HepG2 (cell line): Measurements from ENCODE around the gene LNX2. TPM values are rescaled to one million over a fixed set of nuclear protein-coding genes. Genes with fewer than 3 reads are reported as not detected.

ENCODE experiments used
- ATAC-seq: fragments of 200-7000 bp; cut with Tn5 transposase; 3 replicates; pipeline ENCODE4 v1.9.1; 2020; ENCODE audit warnings: mild to moderate bottlenecking, moderate library complexity
- BruUV-seq: library from RNA; stranded (reverse); fragments of 400-500 nt; replicated peaks from 2 replicates; lab custom pipeline; 2021; lab: Mats Ljungman, UMichigan
- CTCF ChIA-PET: fragments of 300-600 bp; formaldehyde crosslinking; extraction: SDS; loops from one replicate; lab custom pipeline; 2021; ENCODE audit warnings: low total read pairs, inconsistent platforms, low intra/inter-chr PET ratio; lab: Yijun Ruan, JAX
- POLR2A ChIA-PET: fragments of 350-600 bp; sonication (Branson Sonifier 250); formaldehyde crosslinking; loops from one replicate; lab custom pipeline; 2020; ENCODE audit warnings: antibody characterized with exemption, inconsistent platforms; lab: Yijun Ruan, JAX
- DNase-seq: peaks from one replicate; pipeline ENCODE4 v3.0.0-alpha.2; 2015; ENCODE audit warnings: low spot score
- FAIRE-seq: peaks from 3 replicates; lab custom pipeline; 2011; peaks lifted over from hg19 to GRCh38; lab: Jason Lieb, UNC
- H2AFZ ChIP-seq: one replicate; pipeline ENCODE4 v1.6.1; 2011; ENCODE audit warnings: low read length, inconsistent platforms
- H3K27ac ChIP-seq: fragments of 300-600 bp; 3 replicates; pipeline ENCODE4 v1.8.0; 2011; ENCODE audit warnings: mixed run types, mild to moderate bottlenecking, mixed read lengths, low read length, inconsistent platforms; ENCODE audit not compliant: insufficient read depth; ENCODE audit errors: extremely low read length
- H3K27me3 ChIP-seq, 2 experiments: fragments of 200-600 bp in 1 of 2; 2 replicates in 1 of 2; 3 replicates in 1 of 2; pipeline versions ENCODE4 v1.6.0 to v1.8.0; 2011; ENCODE audit warnings: low read length in 2 of 2, mild to moderate bottlenecking in 2 of 2, moderate library complexity in 2 of 2, inconsistent platforms in 1 of 2; ENCODE audit not compliant: insufficient read depth in 2 of 2, control insufficient read depth in 1 of 2
- H3K36me3 ChIP-seq, 2 experiments: fragments of 200-600 bp in 1 of 2; replicated peaks in 1 of 2; 2 replicates in 1 of 2; 3 replicates in 1 of 2; pipeline versions ENCODE4 v1.5.1 to v1.8.0; 2011; ENCODE audit warnings: low read length in 2 of 2, inconsistent platforms in 1 of 2; ENCODE audit not compliant: insufficient read depth in 2 of 2, control insufficient read depth in 1 of 2
- H3K4me1 ChIP-seq: 2 replicates; pipeline ENCODE4 v1.5.1; 2012; ENCODE audit warnings: low read length, inconsistent platforms; ENCODE audit not compliant: insufficient read depth
- H3K4me2 ChIP-seq: 2 replicates; pipeline ENCODE4 v1.6.0; 2011; ENCODE audit warnings: low read depth, low read length, inconsistent platforms
- H3K4me3 ChIP-seq, 3 experiments: fragments of 200-600 bp in 1 of 3; sonication (generic), shearing (Covaris generic) in 1 of 3; replicated peaks in 1 of 3; 2 replicates each; pipeline ENCODE4 v1.5.1; 2011 to 2016; ENCODE audit warnings: low read length in 3 of 3, inconsistent platforms in 2 of 3, low read depth in 2 of 3, mild to moderate bottlenecking in 2 of 3, control low read depth in 1 of 3, mixed read lengths in 1 of 3; ENCODE audit not compliant: insufficient read depth in 1 of 3
- H3K79me2 ChIP-seq: one replicate; pipeline ENCODE4 v1.6.1; 2011; ENCODE audit warnings: low read length, inconsistent platforms; ENCODE audit not compliant: insufficient read depth
- H3K9ac ChIP-seq: 2 replicates; pipeline ENCODE4 v1.6.0; 2011; ENCODE audit warnings: mild to moderate bottlenecking, low read depth, low read length, inconsistent platforms; ENCODE audit not compliant: insufficient read depth
- H3K9me3 ChIP-seq: 2 replicates; pipeline ENCODE4 v1.5.1; 2012; ENCODE audit warnings: mild to moderate bottlenecking, low read length
- H4K20me1 ChIP-seq: 2 replicates; pipeline ENCODE4 v1.6.0; 2011; ENCODE audit warnings: inconsistent platforms, mild to moderate bottlenecking, low read length, moderate library complexity; ENCODE audit not compliant: insufficient read depth
- CEBPG ChIP-seq: IDR thresholded peaks from 2 replicates; pipeline ENCODE4 v1.6.1; 2016
- ETV6 ChIP-seq: sonication (generic); formaldehyde crosslinking; conservative IDR thresholded peaks from 2 replicates; pipeline ENCODE4 v1.4.0; 2020; ENCODE audit warnings: missing genetic modification reagents
- FOXJ3 ChIP-seq: sonication (generic); formaldehyde crosslinking; IDR thresholded peaks from 2 replicates; pipeline ENCODE4 v1.4.0; 2020; ENCODE audit warnings: missing genetic modification reagents, mild to moderate bottlenecking, borderline replicate concordance
- GFI1 ChIP-seq: sonication (generic); formaldehyde crosslinking; IDR thresholded peaks from 2 replicates; pipeline ENCODE4 v1.5.0; 2020; ENCODE audit warnings: missing genetic modification reagents, mild to moderate bottlenecking, borderline replicate concordance
- HOXA7 ChIP-seq: sonication (generic); formaldehyde crosslinking; IDR thresholded peaks from 2 replicates; pipeline ENCODE4 v1.8.1; 2022; ENCODE audit warnings: mild to moderate bottlenecking, missing genetic modification reagents, moderate library complexity
- NCOA5 ChIP-seq: sonication (generic); formaldehyde crosslinking; IDR thresholded peaks from 2 replicates; pipeline ENCODE4 v1.4.0; 2020; ENCODE audit warnings: missing genetic modification reagents
- RARG ChIP-seq: sonication (generic); formaldehyde crosslinking; IDR thresholded peaks from 2 replicates; pipeline ENCODE4 v1.4.0; 2020; ENCODE audit warnings: low read depth, mild to moderate bottlenecking, missing genetic modification reagents
- ZNF10 ChIP-seq: sonication (generic); formaldehyde crosslinking; IDR thresholded peaks from 2 replicates; pipeline ENCODE4 v1.4.0; 2020; ENCODE audit warnings: mild to moderate bottlenecking, low read depth, missing genetic modification reagents, borderline replicate concordance
- ZNF558 ChIP-seq: sonication (generic); formaldehyde crosslinking; IDR thresholded peaks from 2 replicates; pipeline ENCODE4 v1.9.0; 2022; ENCODE audit warnings: mild to moderate bottlenecking, missing genetic modification reagents, borderline replicate concordance
- ZNF615 ChIP-seq: sonication (generic); formaldehyde crosslinking; IDR thresholded peaks from 2 replicates; pipeline ENCODE4 v1.5.0; 2020; ENCODE audit warnings: mild to moderate bottlenecking, missing genetic modification reagents, borderline replicate concordance
- ZNF788 ChIP-seq: sonication (generic); formaldehyde crosslinking; IDR thresholded peaks from 2 replicates; pipeline ENCODE4 v1.5.0; 2020; ENCODE audit warnings: mild to moderate bottlenecking, missing genetic modification reagents, borderline replicate concordance
- WGBS: methylation state at CpG from one replicate; pipeline ENCODE4 v1.1.6; 2017; ENCODE audit warnings: low lambda C conversion rate; 5-methylcytosine and 5-hydroxymethylcytosine counted together
- in situ Hi-C: cut with HindIII; loops from 2 replicates; pipeline ENCODE4 v1.10.0; 2017; ENCODE audit warnings: low pct_unique_long_range_greater_than_20kb; ENCODE audit not compliant: extremely low pct_ligation_motif_present
- intact Hi-C: fragments of 100-400 bp; cut with micrococcal nuclease; formaldehyde crosslinking; loops from one replicate; pipeline ENCODE4 v1.10.0; 2022; ENCODE audit not compliant: unreplicated experiment
- polyA plus RNA-seq, 8 experiments: library from polyadenylated mRNA; depleted of rRNA in 3 of 8; stranded (reverse) in 7 of 8; unstranded in 1 of 8; fragments of >200 nt; fragmentation: Illumina TruSeq in 4 of 8; extraction: Trizol in 4 of 8; gene quantifications; 2 replicates each; pipeline versions ENCODE4 v1.2.1 to v1.2.3, GENCODE V29; 2011 to 2016; ENCODE audit warnings: low read depth in 4 of 8, missing spikeins in 1 of 8, mixed read lengths in 1 of 8; ENCODE audit not compliant: insufficient read depth in 1 of 8
- total RNA-seq, 5 experiments: library from RNA; depleted of rRNA; stranded (reverse); fragments of >200 nt; fragmentation: Illumina TruSeq; extraction: Trizol; gene quantifications; 2 replicates each; pipeline ENCODE4 v1.2.3, GENCODE V29; 2016; ENCODE audit warnings: low read depth in 1 of 5
- TF ChIP-seq, protein P1 (sequence below): sonication (generic); formaldehyde crosslinking; conservative IDR thresholded peaks from 2 replicates; pipeline ENCODE4 v1.8.0; 2022; ENCODE audit warnings: low read depth, missing genetic modification reagents
- TF ChIP-seq, protein P2 (sequence below): sonication (generic); formaldehyde crosslinking; IDR thresholded peaks from 2 replicates; pipeline ENCODE4 v1.4.0; 2020; ENCODE audit warnings: mild to moderate bottlenecking, missing genetic modification reagents
- TF ChIP-seq, protein P3 (sequence below): sonication (generic); formaldehyde crosslinking; IDR thresholded peaks from 2 replicates; pipeline ENCODE4 v1.4.0; 2020; ENCODE audit warnings: missing genetic modification reagents

LNX2 gene
- total and polyA plus RNA-seq, 2 of the 13 experiments (the other 11 are each of a cell fraction or from before 2014, with no cell fraction given) = 9.2 to 9.7 TPM

DNA sequence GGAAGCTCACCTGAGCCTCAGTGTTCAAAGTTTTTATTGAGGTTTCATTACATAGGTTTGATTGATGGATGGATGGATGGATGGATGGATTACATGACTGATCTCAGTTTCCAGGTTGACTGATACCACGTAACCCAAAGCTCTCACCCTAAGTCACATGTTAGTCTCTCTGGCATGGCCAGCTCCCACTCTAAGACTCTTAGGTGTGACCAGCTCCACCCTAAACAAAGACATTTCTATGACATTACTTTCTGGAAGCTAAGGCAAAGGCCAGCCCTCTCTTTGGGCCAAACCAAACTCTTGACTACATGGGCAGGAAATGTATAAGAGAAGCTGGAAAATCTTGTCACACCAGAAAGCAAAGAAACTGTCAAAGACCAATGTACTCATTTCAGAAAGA is 30.0 kb upstream of the LNX2 start:
- no TSS peak for BruUV-seq

More for the DNA sequence above, 30.0 kb upstream of the LNX2 start:
- no peak for FAIRE-seq
- H3K27ac ChIP-seq = no peak overlapping the region
- no peak overlapping the region for H3K4me2 ChIP-seq
- no peaks in the 10 kb centered on the region for H4K20me1 ChIP-seq
- POLR2A ChIA-PET = no interaction called here
- DNase-seq = no peak
- CTCF ChIA-PET = no interaction called here
- no peak for TF ChIP-seq NCOA5
- no peak for TF ChIP-seq RARG (CRISPR knock-in tag)
- TF ChIP-seq, protein P1, sequence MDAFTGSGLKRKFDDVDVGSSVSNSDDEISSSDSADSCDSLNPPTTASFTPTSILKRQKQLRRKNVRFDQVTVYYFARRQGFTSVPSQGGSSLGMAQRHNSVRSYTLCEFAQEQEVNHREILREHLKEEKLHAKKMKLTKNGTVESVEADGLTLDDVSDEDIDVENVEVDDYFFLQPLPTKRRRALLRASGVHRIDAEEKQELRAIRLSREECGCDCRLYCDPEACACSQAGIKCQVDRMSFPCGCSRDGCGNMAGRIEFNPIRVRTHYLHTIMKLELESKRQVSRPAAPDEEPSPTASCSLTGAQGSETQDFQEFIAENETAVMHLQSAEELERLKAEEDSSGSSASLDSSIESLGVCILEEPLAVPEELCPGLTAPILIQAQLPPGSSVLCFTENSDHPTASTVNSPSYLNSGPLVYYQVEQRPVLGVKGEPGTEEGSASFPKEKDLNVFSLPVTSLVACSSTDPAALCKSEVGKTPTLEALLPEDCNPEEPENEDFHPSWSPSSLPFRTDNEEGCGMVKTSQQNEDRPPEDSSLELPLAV (CRISPR knock-in tag) = no peak
- TF ChIP-seq ETV6 (CRISPR knock-in tag) = no peak
- TF ChIP-seq, protein P2, sequence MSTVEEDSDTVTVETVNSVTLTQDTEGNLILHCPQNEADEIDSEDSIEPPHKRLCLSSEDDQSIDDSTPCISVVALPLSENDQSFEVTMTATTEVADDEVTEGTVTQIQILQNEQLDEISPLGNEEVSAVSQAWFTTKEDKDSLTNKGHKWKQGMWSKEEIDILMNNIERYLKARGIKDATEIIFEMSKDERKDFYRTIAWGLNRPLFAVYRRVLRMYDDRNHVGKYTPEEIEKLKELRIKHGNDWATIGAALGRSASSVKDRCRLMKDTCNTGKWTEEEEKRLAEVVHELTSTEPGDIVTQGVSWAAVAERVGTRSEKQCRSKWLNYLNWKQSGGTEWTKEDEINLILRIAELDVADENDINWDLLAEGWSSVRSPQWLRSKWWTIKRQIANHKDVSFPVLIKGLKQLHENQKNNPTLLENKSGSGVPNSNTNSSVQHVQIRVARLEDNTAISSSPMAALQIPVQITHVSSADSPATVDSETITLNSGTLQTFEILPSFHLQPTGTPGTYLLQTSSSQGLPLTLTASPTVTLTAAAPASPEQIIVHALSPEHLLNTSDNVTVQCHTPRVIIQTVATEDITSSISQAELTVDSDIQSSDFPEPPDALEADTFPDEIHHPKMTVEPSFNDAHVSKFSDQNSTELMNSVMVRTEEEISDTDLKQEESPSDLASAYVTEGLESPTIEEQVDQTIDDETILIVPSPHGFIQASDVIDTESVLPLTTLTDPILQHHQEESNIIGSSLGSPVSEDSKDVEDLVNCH (CRISPR knock-in tag) = no peak
- TF ChIP-seq ZNF558 (CRISPR knock-in tag) = no peak
- no peak for TF ChIP-seq ZNF615 (CRISPR knock-in tag)
- TF ChIP-seq, protein P3, sequence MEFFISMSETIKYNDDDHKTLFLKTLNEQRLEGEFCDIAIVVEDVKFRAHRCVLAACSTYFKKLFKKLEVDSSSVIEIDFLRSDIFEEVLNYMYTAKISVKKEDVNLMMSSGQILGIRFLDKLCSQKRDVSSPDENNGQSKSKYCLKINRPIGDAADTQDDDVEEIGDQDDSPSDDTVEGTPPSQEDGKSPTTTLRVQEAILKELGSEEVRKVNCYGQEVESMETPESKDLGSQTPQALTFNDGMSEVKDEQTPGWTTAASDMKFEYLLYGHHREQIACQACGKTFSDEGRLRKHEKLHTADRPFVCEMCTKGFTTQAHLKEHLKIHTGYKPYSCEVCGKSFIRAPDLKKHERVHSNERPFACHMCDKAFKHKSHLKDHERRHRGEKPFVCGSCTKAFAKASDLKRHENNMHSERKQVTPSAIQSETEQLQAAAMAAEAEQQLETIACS = no peak
- TF ChIP-seq HOXA7 (CRISPR knock-in tag) = no peak
- TF ChIP-seq FOXJ3 (CRISPR knock-in tag) = no peak
- TF ChIP-seq GFI1 (CRISPR knock-in tag) = no peak
- TF ChIP-seq ZNF10 = no peak
- TF ChIP-seq ZNF788 = no peak
- no peak for TF ChIP-seq CEBPG (CRISPR knock-in tag)
- H3K9ac ChIP-seq = no peak overlapping the region
- no peak for ATAC-seq
- H3K4me1 ChIP-seq = peaks cover 12% of the 10 kb centered on the region
- in situ Hi-C loops (no loop called here), intact Hi-C loops (no loop called here)
- H3K9me3 ChIP-seq = peaks cover 11% of the 10 kb centered on the region
- no peak overlapping the region for H3K4me3 ChIP-seq
- no peak overlapping the region for H2AFZ ChIP-seq
- H3K27me3 ChIP-seq = no peaks in the 10 kb centered on the region
- peaks cover 6 to 26% of the 10 kb centered on the region in 2 experiments for H3K36me3 ChIP-seq
- 100% methylated on average over 1 of the region's 1 CpG for WGBS
- H3K79me2 ChIP-seq = peaks cover 2% of the 10 kb centered on the region
